ENCODE results near the gene ITGAE.

Gene ITGAE

GRCh38 chr17:3669085-3669347, 132.0 kb downstream of the ITGAE start:
- no peaks in the 10 kb centered on the region for H3K27me3 ChIP-seq (replicated peaks in 2 of 5; ENCODE audit: control insufficient read depth in 4 of 5, insufficient read depth in 5 of 5, low read length in 4 of 5)
- DNase-seq = no peak
- ChIA-PET POLR2A (interaction anchor here (0.6 to 1.0 kb wide), 2 partner anchors 11 to 33 kb away, joined by 3 to 4 read pairs; partner anchors contain the start of genes CTNS and SHPK), CTCF (interaction anchor here (1.0 kb wide), 2 partner anchors 14 to 21 kb away, joined by 3 read pairs; no protein-coding TSS in a partner anchor)
- peaks cover 5 to 23% (median 18%) of the 10 kb centered on the region in 4 experiments for H3K4me1 ChIP-seq (ENCODE audit: control extremely low read depth in 1 of 4, control insufficient read depth in 4 of 4, insufficient read depth in 4 of 4, low read length in 3 of 4)
- WGBS (ENCODE audit: insufficient coverage) = under 1% methylated on average over 30 of the region's 32 CpGs
- no peaks in the 10 kb centered on the region for H3K9me3 ChIP-seq (ENCODE audit: control extremely low read depth in 1 of 5, control insufficient read depth in 4 of 5, insufficient read depth in 2 of 5, low read depth in 1 of 5, low read length in 4 of 5)
- H3K4me3 ChIP-seq (ENCODE audit: control insufficient read depth in 1 of 7, extremely low read depth in 1 of 7, insufficient read depth in 4 of 7, low read depth in 2 of 7, low read length in 6 of 7) = peak overlapping the region; percentile 90 to 99 (median 95)
- H3K27ac ChIP-seq (ENCODE audit: insufficient read depth in 1 of 2, low read depth in 1 of 2, low read length in 2 of 2, poor library complexity in 1 of 2, severe bottlenecking in 2 of 2) = peak overlapping the region; percentile 86 to 92
- H3K36me3 ChIP-seq (ENCODE audit: control insufficient read depth in 4 of 4, insufficient read depth in 4 of 4, low read length in 3 of 4) = peaks cover 0 to 6% (median 4%) of the 10 kb centered on the region in 4 experiments

DNA sequence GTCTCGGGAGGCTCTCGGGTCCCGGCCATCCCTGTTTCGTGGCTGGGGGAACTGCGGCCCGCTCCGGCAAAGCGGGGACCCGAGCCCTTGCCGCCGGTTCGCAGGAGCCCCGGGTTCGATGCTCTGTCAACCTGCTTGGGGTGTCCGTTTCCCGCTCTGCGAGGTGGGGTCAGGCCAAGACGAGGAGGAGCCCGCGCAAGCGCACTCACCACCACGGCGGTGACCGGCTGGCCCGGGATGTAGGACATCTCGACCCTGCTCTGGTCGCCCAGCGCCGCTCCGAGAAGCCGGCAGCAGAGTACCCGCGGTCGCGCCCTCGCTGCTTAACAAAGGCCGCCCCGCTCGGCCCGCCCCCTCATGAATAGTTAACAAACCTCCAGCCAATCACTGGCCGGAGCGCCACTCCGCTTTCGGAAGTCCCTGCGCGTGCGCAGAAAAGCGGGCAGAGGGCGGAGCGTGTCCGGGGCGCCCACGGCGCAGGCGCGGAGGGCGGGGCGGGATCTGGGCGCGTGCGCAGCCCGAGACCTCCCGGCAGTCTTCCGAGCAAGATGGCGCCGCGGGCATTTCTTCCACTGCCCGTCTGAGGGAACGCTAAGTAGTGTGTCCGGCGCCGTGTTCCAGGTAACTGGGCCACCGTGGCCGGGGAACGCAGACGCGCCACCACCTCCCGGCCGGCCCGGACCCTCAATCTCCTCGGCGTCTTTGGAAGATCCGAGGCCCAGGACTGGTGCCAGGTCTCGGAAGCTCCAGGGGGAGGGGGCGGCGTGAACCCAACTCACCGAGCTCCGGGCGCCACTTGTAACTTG, 132.5 kb downstream of the ITGAE start, which contains the start of the genes EMC6 and TAX1BP3:
Gene EMC6, plus strand, starts transcription at position 534 of the 806 bp plus-strand sequence. CDS start 335 bp downstream, outside the sequence.
Gene TAX1BP3, minus strand, starts transcription at position 300 of the 806 bp plus-strand sequence. Its CDS starts 52 bp downstream, at position 248.
- Histone ChIP-seq H3K4me3 (ENCODE audit: control insufficient read depth in 1 of 7, extremely low read depth in 1 of 7, insufficient read depth in 4 of 7, low read depth in 2 of 7, low read length in 6 of 7) (peak within 1 kb of the TSS; percentile 90 to 99 (median 95)), H3K27me3 (replicated peaks in 2 of 5; ENCODE audit: control insufficient read depth in 4 of 5, insufficient read depth in 5 of 5, low read length in 4 of 5) (no peaks in the 10 kb centered on the region), H3K27ac (ENCODE audit: insufficient read depth in 1 of 2, low read depth in 1 of 2, low read length in 2 of 2, poor library complexity in 1 of 2, severe bottlenecking in 2 of 2) (peak within 1 kb of the TSS; percentile 86 to 92), H3K4me1 (ENCODE audit: control extremely low read depth in 1 of 4, control insufficient read depth in 4 of 4, insufficient read depth in 4 of 4, low read length in 3 of 4) (peaks cover 5 to 23% (median 18%) of the 10 kb centered on the region in 4 experiments), H3K9me3 (ENCODE audit: control extremely low read depth in 1 of 5, control insufficient read depth in 4 of 5, insufficient read depth in 2 of 5, low read depth in 1 of 5, low read length in 4 of 5) (no peaks in the 10 kb centered on the region), H3K36me3 (ENCODE audit: control insufficient read depth in 4 of 4, insufficient read depth in 4 of 4, low read length in 3 of 4) (peaks cover 0 to 8% (median 5%) of the 10 kb centered on the region in 4 experiments)
- peak; percentile 94 to 97 (median 96) for DNase-seq
- ChIA-PET POLR2A (interaction anchor here (0.6 to 1.0 kb wide), 2 partner anchors 10 to 32 kb away, joined by 3 to 4 read pairs; partner anchors contain the start of genes CTNS and SHPK), CTCF (interaction anchor here (1.0 to 2.0 kb wide), 3 partner anchors 14 to 21 kb away, joined by 3 to 8 read pairs (median 3); no protein-coding TSS in a partner anchor)
- WGBS (ENCODE audit: insufficient coverage) = under 1% methylated on average over 76 of the region's 89 CpGs

GRCh38 chr17:3667366-3668278, 133.4 kb downstream of the ITGAE start:
- Histone ChIP-seq H3K9me3 (ENCODE audit: control extremely low read depth in 1 of 5, control insufficient read depth in 4 of 5, insufficient read depth in 2 of 5, low read depth in 1 of 5, low read length in 4 of 5) (no peaks in the 10 kb centered on the region), H3K4me1 (ENCODE audit: control extremely low read depth in 1 of 4, control insufficient read depth in 4 of 4, insufficient read depth in 4 of 4, low read length in 3 of 4) (peaks cover 5 to 23% (median 18%) of the 10 kb centered on the region in 4 experiments), H3K27me3 (replicated peaks in 2 of 5; ENCODE audit: control insufficient read depth in 4 of 5, insufficient read depth in 5 of 5, low read length in 4 of 5) (no peaks in the 10 kb centered on the region), H3K4me3 (ENCODE audit: control insufficient read depth in 1 of 7, extremely low read depth in 1 of 7, insufficient read depth in 4 of 7, low read depth in 2 of 7, low read length in 6 of 7) (peak overlapping the region; percentile 90 to 99 (median 95)), H3K27ac (ENCODE audit: insufficient read depth in 1 of 2, low read depth in 1 of 2, low read length in 2 of 2, poor library complexity in 1 of 2, severe bottlenecking in 2 of 2) (peak overlapping the region in 1 of 2 experiments; percentile 14), H3K36me3 (ENCODE audit: control insufficient read depth in 4 of 4, insufficient read depth in 4 of 4, low read length in 3 of 4) (peaks cover 0 to 14% (median 7%) of the 10 kb centered on the region in 4 experiments)
- peak in 1 of 3 donors; percentile 19 for DNase-seq
- ChIA-PET CTCF (interaction anchor here (1.0 to 2.0 kb wide), 2 partner anchors 9 to 19 kb away, joined by 3 to 8 read pairs; no protein-coding TSS in a partner anchor), POLR2A (no interaction called here)
- 13% methylated on average over 33 of the region's 39 CpGs for WGBS (ENCODE audit: insufficient coverage)

- H3K9me3 ChIP-seq (ENCODE audit: control extremely low read depth in 1 of 5, control insufficient read depth in 4 of 5, insufficient read depth in 2 of 5, low read depth in 1 of 5, low read length in 4 of 5) = no peaks in the 10 kb centered on the region
- H3K4me3 ChIP-seq (ENCODE audit: control insufficient read depth in 1 of 7, extremely low read depth in 1 of 7, insufficient read depth in 4 of 7, low read depth in 2 of 7, low read length in 6 of 7) = no peak overlapping the region
- H3K4me1 ChIP-seq (ENCODE audit: control extremely low read depth in 1 of 4, control insufficient read depth in 4 of 4, insufficient read depth in 4 of 4, low read length in 3 of 4) = peaks cover 5 to 23% (median 18%) of the 10 kb centered on the region in 4 experiments
- ChIA-PET POLR2A (no interaction called here), CTCF (interaction anchor here (2.0 kb wide), 1 partner anchor 18 kb away, joined by 8 read pairs; no protein-coding TSS in a partner anchor)
- WGBS (ENCODE audit: insufficient coverage) = 100% methylated on average over 3 of the region's 6 CpGs
- no peak for DNase-seq
- H3K27ac ChIP-seq (ENCODE audit: insufficient read depth in 1 of 2, low read depth in 1 of 2, low read length in 2 of 2, poor library complexity in 1 of 2, severe bottlenecking in 2 of 2) = no peak overlapping the region
- H3K27me3 ChIP-seq (replicated peaks in 2 of 5; ENCODE audit: control insufficient read depth in 4 of 5, insufficient read depth in 5 of 5, low read length in 4 of 5) = no peaks in the 10 kb centered on the region
- peaks cover 0 to 14% (median 7%) of the 10 kb centered on the region in 4 experiments for H3K36me3 ChIP-seq (ENCODE audit: control insufficient read depth in 4 of 4, insufficient read depth in 4 of 4, low read length in 3 of 4)
Observed at GRCh38 chr17:3666516-3666915, 134.5 kb downstream of the ITGAE start.

DNA sequence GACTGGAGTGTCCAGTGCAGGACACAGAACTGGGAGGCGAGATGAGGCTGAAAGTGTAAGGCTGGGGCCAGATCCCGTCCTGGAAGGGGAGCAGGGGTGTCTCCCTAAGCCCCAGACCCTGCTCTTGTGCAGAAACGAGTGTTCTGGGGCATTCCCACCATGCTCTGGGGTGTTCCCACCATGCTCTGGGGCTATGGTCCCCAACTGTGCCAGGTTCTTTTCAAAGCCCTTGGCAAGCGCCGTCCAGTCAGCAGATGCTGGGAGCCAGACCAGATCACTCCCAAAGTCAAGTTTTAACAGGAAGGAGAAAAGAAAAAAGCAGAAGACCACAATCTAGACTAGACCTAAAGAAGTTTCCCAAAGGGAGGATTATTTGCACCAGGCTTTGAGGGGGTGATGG, 135.2 kb downstream of the ITGAE start:
- H3K4me3 ChIP-seq (ENCODE audit: control insufficient read depth in 1 of 7, extremely low read depth in 1 of 7, insufficient read depth in 4 of 7, low read depth in 2 of 7, low read length in 6 of 7) = no peak overlapping the region
- H3K9me3 ChIP-seq (ENCODE audit: control extremely low read depth in 1 of 5, control insufficient read depth in 4 of 5, insufficient read depth in 2 of 5, low read depth in 1 of 5, low read length in 4 of 5) = no peaks in the 10 kb centered on the region
- no peaks in the 10 kb centered on the region for H3K27me3 ChIP-seq (replicated peaks in 2 of 5; ENCODE audit: control insufficient read depth in 4 of 5, insufficient read depth in 5 of 5, low read length in 4 of 5)
- H3K27ac ChIP-seq (ENCODE audit: insufficient read depth in 1 of 2, low read depth in 1 of 2, low read length in 2 of 2, poor library complexity in 1 of 2, severe bottlenecking in 2 of 2) = no peak overlapping the region
- ChIA-PET POLR2A (no interaction called here), CTCF (no interaction called here)
- H3K36me3 ChIP-seq (ENCODE audit: control insufficient read depth in 4 of 4, insufficient read depth in 4 of 4, low read length in 3 of 4) = peaks cover 0 to 14% (median 10%) of the 10 kb centered on the region in 4 experiments
- WGBS (ENCODE audit: insufficient coverage) = 100% methylated on average over 5 of the region's 5 CpGs
- peaks cover 5 to 23% (median 18%) of the 10 kb centered on the region in 4 experiments for H3K4me1 ChIP-seq (ENCODE audit: control extremely low read depth in 1 of 4, control insufficient read depth in 4 of 4, insufficient read depth in 4 of 4, low read length in 3 of 4)
- DNase-seq = no peak

All from common myeloid progenitor, CD34-positive (primary cell).